Thoracic aorta (tissue), 2 donors: ENCODE results near the gene FAM131A. TPM values are rescaled to one million over a fixed set of nuclear protein-coding genes. Genes with fewer than 3 reads are reported as not detected.
A peak's percentile ranks its signal among the peaks of the same experiment; 100 is the strongest.

Source experiments
- ATAC-seq: fragments of 150-250 bp; one replicate; pipeline ENCODE4 v1.8.0; 2017; ENCODE audit warnings: low read depth; ENCODE audit not compliant: insufficient number of reproducible peaks, low FRiP score
- DNase-seq: peaks from one replicate; pipeline ENCODE4 v3.0.0-alpha.2; 2020; ENCODE audit warnings: low spot score
- H3K27ac ChIP-seq, 2 donors: fragments of 200-600 bp; sonication (generic); 1 replicate in 1 of 2; 2 replicates in 1 of 2; pipeline ENCODE4 v1.5.1; 2016; ENCODE audit warnings: mild to moderate bottlenecking in 2 of 2, moderate library complexity in 2 of 2
- H3K27me3 ChIP-seq: fragments of 200-600 bp; sonication (generic); replicated peaks from 2 replicates; pipeline ENCODE4 v1.6.0; 2016; ENCODE audit warnings: mild to moderate bottlenecking; ENCODE audit not compliant: insufficient read depth
- H3K36me3 ChIP-seq: fragments of 200-600 bp; sonication (generic); one replicate; pipeline ENCODE4 v1.5.1; 2016
- H3K4me1 ChIP-seq, 2 donors: fragments of 200-600 bp; sonication (generic); 1 replicate in 1 of 2; 2 replicates in 1 of 2; pipeline versions ENCODE4 v1.5.1 to v1.6.0; 2016; ENCODE audit warnings: low read depth in 2 of 2, mild to moderate bottlenecking in 1 of 2; ENCODE audit not compliant: control insufficient read depth in 1 of 2
- H3K4me3 ChIP-seq: fragments of 200-600 bp; sonication (generic); 2 replicates; pipeline ENCODE4 v1.5.1; 2016; ENCODE audit warnings: mild to moderate bottlenecking
- H3K9me3 ChIP-seq: fragments of 200-600 bp; sonication (generic); 2 replicates; pipeline ENCODE4 v1.5.1; 2016
- total RNA-seq, 2 donors: library from RNA; depleted of rRNA; stranded (reverse); fragments of >200 nt; gene quantifications; one replicate each; pipeline versions ENCODE4 v1.1.0 to v1.2.3, GENCODE V29; 2016
- TF ChIP-seq, protein P1 (sequence below): fragments of 200-600 bp; sonication (generic); IDR thresholded peaks from one replicate; pipeline ENCODE4 v1.5.1; 2019; ENCODE audit warnings: antibody characterized with exemption

FAM131A gene
- total RNA-seq, 2 donors from 2014 or later = 55.4 to 91.8 TPM

DNA sequence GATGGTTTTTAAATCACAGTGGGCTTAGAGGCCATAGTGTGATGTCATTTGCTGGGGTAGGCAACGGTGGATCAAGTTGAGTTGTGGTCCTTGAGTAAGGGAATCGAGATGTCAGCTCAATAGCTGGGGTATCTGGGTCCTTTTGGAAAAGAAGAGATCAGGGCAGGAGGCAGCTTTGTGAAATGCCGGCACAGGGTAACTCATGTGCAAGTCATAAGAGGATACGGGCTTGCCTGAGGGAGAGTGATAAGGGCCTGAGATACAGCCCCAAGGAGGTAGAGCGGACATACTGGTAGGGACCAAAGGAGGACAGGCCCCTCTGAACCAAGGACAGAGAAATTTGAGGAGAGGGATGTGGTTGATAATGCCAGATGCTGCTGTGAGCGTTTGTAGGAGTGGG lies 4.2 kb upstream of the FAM131A start:
- TF ChIP-seq, protein P1, sequence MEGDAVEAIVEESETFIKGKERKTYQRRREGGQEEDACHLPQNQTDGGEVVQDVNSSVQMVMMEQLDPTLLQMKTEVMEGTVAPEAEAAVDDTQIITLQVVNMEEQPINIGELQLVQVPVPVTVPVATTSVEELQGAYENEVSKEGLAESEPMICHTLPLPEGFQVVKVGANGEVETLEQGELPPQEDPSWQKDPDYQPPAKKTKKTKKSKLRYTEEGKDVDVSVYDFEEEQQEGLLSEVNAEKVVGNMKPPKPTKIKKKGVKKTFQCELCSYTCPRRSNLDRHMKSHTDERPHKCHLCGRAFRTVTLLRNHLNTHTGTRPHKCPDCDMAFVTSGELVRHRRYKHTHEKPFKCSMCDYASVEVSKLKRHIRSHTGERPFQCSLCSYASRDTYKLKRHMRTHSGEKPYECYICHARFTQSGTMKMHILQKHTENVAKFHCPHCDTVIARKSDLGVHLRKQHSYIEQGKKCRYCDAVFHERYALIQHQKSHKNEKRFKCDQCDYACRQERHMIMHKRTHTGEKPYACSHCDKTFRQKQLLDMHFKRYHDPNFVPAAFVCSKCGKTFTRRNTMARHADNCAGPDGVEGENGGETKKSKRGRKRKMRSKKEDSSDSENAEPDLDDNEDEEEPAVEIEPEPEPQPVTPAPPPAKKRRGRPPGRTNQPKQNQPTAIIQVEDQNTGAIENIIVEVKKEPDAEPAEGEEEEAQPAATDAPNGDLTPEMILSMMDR = no peak
- H3K27ac ChIP-seq = peak overlapping the region; percentile 3 to 64
- H3K36me3 ChIP-seq = peaks cover 55% of the 10 kb centered on the region
- no peaks in the 10 kb centered on the region for H3K27me3 ChIP-seq
- H3K4me3 ChIP-seq = no peak overlapping the region
- no peak for ATAC-seq
- DNase-seq = no peak
- no peaks in the 10 kb centered on the region for H3K9me3 ChIP-seq
- peaks cover 9 to 25% of the 10 kb centered on the region in 2 donors for H3K4me1 ChIP-seq

DNA sequence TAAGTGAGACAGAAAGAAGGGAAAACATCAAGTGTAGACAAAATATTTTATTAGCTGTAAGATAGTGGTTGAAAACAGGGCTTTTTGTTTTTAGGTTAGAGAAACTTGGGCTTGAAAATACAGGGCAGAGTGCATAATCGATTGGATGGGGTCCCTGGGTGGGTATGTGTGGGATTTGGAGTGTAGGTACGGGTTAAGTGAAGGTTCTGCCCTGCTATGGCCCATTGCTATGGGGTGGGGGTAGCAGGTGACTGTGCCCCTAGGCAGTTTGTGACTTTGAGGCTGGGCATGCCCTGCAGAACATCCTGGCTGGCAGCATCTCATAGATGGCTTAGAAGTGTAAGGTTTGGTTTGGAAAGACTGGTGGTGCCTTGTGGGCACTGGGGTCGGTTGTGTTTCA lies 3.7 kb upstream of the FAM131A start:
- no peaks in the 10 kb centered on the region for H3K27me3 ChIP-seq
- no peak overlapping the region for H3K4me3 ChIP-seq
- H3K36me3 ChIP-seq = peaks cover 50% of the 10 kb centered on the region
- peaks cover 11 to 28% of the 10 kb centered on the region in 2 donors for H3K4me1 ChIP-seq
- no peaks in the 10 kb centered on the region for H3K9me3 ChIP-seq
- ATAC-seq (no peak), DNase-seq (no peak)
- H3K27ac ChIP-seq = peak overlapping the region; percentile 3 to 94
- TF ChIP-seq, protein P1 = no peak

DNA sequence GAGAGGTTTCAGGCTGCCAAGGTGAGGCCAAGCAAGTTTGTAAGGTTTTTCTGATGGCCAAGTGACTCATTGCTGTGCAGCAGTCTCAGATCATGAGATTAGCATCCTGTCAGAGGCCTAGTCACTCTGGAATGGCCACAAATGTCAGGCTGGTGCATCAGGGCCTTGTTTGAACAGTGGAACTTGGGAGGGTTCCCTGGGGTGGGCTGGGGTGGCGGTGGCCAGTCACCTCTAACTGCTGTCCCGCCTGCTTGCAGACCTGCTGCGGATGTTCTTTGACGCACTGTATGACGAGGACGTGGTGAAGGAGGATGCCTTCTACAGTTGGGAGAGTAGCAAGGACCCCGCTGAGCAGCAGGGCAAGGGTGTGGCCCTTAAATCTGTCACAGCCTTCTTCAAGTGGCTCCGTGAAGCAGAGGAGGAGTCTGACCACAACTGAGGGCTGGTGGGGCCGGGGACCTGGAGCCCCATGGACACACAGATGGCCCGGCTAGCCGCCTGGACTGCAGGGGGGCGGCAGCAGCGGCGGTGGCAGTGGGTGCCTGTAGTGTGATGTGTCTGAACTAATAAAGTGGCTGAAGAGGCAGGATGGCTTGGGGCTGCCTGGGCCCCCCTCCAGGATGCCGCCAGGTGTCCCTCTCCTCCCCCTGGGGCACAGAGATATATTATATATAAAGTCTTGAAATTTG lies 2.8 kb upstream of the FAM131A start:
- H3K36me3 ChIP-seq = peaks cover 40% of the 10 kb centered on the region
- peak overlapping the region; percentile 92 to 94 for H3K27ac ChIP-seq
- H3K27me3 ChIP-seq = no peaks in the 10 kb centered on the region
- H3K9me3 ChIP-seq = no peaks in the 10 kb centered on the region
- no peak overlapping the region for H3K4me3 ChIP-seq
- ATAC-seq (no peak), DNase-seq (no peak)
- peaks cover 15 to 37% of the 10 kb centered on the region in 2 donors for H3K4me1 ChIP-seq
- TF ChIP-seq, protein P1 = no peak

DNA sequence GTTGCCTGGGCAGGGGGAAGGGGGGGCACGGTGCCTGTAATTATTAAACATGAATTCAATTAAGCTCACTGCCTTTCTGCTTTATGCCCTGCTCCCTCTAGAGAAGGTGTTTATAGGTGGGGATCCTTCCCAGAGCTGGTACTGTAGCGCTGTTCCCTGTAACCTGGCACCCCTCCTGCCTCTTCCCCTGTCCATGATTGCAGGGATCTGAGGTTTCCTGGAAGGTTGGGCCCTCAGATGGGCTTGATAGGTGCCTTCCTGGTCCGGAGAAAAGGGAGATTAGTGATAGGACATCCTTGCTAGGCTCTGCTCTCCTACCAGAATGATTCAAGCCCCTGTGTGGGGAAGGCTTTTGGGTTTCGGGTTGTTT lies 2.1 kb upstream of the FAM131A start:
- DNase-seq (no peak), ATAC-seq (no peak)
- Histone ChIP-seq H3K27ac (peak overlapping the region; percentile 92 to 94), H3K9me3 (no peaks in the 10 kb centered on the region), H3K36me3 (peaks cover 34% of the 10 kb centered on the region), H3K4me3 (peak overlapping the region; percentile 93), H3K4me1 (peaks cover 16 to 43% of the 10 kb centered on the region in 2 donors), H3K27me3 (no peaks in the 10 kb centered on the region)
- TF ChIP-seq, protein P1 = no peak

DNA sequence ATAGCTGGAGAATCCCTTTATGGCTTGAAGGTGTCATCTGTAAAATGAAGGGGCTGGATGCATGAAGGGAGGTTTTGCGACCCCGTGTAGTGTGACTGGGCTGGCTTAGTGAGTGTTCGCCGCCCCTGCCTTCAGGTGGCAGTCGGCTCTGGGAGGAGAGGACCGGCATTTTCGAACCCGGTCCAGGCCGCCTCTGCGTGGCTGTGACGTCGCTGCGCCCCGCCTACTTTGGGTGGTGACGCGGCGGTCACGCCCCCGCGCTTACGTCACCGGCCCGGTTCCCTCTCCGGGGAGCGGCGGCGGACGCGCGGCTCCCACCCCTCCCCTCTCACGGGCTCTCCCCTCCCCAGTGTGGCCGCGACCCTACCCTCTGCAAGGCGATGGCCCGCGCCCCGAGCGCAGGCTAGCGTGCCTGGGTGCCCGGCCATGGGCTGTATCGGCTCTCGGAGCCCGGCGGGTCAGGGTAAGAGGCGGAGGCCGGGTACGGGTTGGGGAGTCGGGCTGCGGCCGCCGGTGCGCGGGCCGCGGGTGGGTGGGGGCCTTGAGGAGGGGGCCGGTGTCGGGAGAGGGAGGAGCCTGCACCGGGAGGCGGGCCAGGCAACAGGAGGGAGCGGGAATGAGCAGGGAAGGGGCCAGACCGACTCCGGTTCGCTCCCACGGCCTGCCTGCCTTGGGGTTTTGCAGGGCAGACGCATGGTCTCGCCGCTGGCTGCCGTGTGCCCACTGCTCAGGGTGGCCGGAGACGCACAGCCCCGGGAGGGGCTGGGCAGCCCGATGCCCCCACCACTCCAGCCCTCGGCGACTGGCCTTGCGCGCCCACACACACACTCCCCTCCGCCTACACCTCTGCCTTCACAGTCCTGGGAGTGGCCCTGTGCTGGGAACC lies 1.5 kb upstream of the FAM131A start:
- Histone ChIP-seq H3K9me3 (no peaks in the 10 kb centered on the region), H3K27me3 (no peaks in the 10 kb centered on the region), H3K27ac (peak overlapping the region; percentile 92 to 94), H3K4me3 (peak overlapping the region; percentile 93), H3K4me1 (peaks cover 16 to 43% of the 10 kb centered on the region in 2 donors), H3K36me3 (peaks cover 30% of the 10 kb centered on the region)
- DNase-seq (peak; percentile 38), ATAC-seq (no peak)
- TF ChIP-seq, protein P1 = no peak
